Psoas muscle (tissue), 8 donors: ENCODE data around the gene PAQR4. TPM values are rescaled to one million over a fixed set of nuclear protein-coding genes. Genes with fewer than 3 reads are reported as not detected.

Experiments used
- ATAC-seq, 4 donors: fragments of 200-7000 bp; cut with Tn5 transposase; one replicate each; pipeline ENCODE4 v1.9.1; 2020; ENCODE audit warnings: moderate library complexity in 3 of 4, mild to moderate bottlenecking in 2 of 4
- DNase-seq, 2 donors: peaks; one replicate each; pipeline ENCODE4 v3.0.0-alpha.2; 2020
- H3K27ac ChIP-seq: fragments of 200-600 bp; one replicate; pipeline ENCODE4 v1.8.0; 2022
- H3K27me3 ChIP-seq, 3 donors: fragments of 200-600 bp in 1 of 3; one replicate each; pipeline versions ENCODE4 v1.6.1 to v1.8.0; 2013 to 2022; ENCODE audit warnings: low read length in 2 of 3, mild to moderate bottlenecking in 2 of 3, moderate library complexity in 1 of 3; ENCODE audit not compliant: insufficient read depth in 3 of 3
- H3K36me3 ChIP-seq, 2 donors: fragments of 200-600 bp in 1 of 2; one replicate each; pipeline versions ENCODE4 v1.6.1 to v1.8.0; 2013 to 2022; ENCODE audit warnings: low read depth in 1 of 2, mild to moderate bottlenecking in 1 of 2, moderate library complexity in 1 of 2; ENCODE audit not compliant: insufficient read depth in 1 of 2
- H3K4me1 ChIP-seq: fragments of 200-600 bp; one replicate; pipeline ENCODE4 v1.8.0; 2022
- H3K4me3 ChIP-seq: fragments of 200-600 bp; one replicate; pipeline ENCODE4 v1.8.0; 2022; ENCODE audit warnings: mild to moderate bottlenecking
- H3K9me3 ChIP-seq: fragments of 200-600 bp; one replicate; pipeline ENCODE4 v1.8.0; 2022
- WGBS, 3 donors: extraction: QIAGEN DNeasy Blood & Tissue Kit; methylation state at CpG; one replicate each; pipeline versions ENCODE4 v1.1.6 to v1.1.7; 2013; 5-methylcytosine and 5-hydroxymethylcytosine counted together
- intact Hi-C, 2 donors: fragments of 100-400 bp; cut with DNase I; formaldehyde crosslinking; loops; one replicate each; pipeline versions ENCODE4 v1.11.0 to v1.14.2; 2022
- polyA plus RNA-seq, 3 donors: library from polyadenylated mRNA; stranded (reverse); fragments of 200-250 nt; gene quantifications; one replicate each; pipeline ENCODE4 v1.2.3, GENCODE V29; 2013
- total RNA-seq, 4 donors: library from RNA; stranded (reverse); fragmentation: NEBNext Ultra II Directional in 2 of 4; extraction: Animal tissue kit (Norgen Biotek cat#: 25700) in 2 of 4; gene quantifications; one replicate each; pipeline versions ENCODE4 v1.2.1 to v1.2.4, GENCODE V29; 2021 to 2023
- TF ChIP-seq, protein P1 (sequence below): fragments of 200-600 bp; IDR thresholded peaks from one replicate; pipeline ENCODE4 v1.8.0; 2022; ENCODE audit warnings: antibody characterized with exemption
- donor health status: healthy with polysubstance abuse.
- donor health status: DM: no; HTN: no; CAD: no; lungs with moderate emphysema.
- donor health status: Bipolar disorder and iron deficiency.
- donor health status: healthy.
- donor health status: DM: yes; HTN: yes; CAD: no.
- donor health status: DM: no; HTN: no; CAD: no.
- donor health status: DM: no; HTN: no; CAD: no.
- donor health status: DM: yes; HTN: yes; CAD: no.

The PAQR4 gene
- total and polyA plus RNA-seq, 7 donors: 4.6 to 26.1 (median 12.3) TPM

DNA sequence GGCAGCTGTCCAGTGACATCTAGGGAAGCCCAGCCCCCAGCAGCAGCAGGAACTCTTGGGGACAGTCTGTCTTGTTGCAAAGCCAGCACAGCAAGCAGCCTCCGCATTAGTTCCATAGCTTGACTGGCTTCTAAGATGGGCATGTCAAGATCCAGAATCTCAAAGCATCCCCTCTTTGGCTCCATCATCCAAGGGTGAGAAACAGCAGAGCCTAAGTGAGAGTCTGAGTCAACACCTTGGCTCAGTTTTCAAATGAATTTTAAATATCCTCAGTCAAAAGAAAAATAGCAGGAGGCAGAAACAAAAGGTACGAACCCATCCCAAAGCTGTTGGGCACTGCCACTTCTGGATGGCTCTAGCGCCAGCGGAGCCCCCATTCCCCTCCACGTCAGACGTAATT, 45.8 kb downstream of the PAQR4 start:
- H3K4me1 ChIP-seq: peaks cover 11% of the 10 kb centered on the region
- H3K9me3 ChIP-seq: no peaks in the 10 kb centered on the region
- no peaks in the 10 kb centered on the region for H3K36me3 ChIP-seq
- DNase-seq: no peak
- H3K27ac ChIP-seq: no peak overlapping the region
- TF ChIP-seq, protein P1, sequence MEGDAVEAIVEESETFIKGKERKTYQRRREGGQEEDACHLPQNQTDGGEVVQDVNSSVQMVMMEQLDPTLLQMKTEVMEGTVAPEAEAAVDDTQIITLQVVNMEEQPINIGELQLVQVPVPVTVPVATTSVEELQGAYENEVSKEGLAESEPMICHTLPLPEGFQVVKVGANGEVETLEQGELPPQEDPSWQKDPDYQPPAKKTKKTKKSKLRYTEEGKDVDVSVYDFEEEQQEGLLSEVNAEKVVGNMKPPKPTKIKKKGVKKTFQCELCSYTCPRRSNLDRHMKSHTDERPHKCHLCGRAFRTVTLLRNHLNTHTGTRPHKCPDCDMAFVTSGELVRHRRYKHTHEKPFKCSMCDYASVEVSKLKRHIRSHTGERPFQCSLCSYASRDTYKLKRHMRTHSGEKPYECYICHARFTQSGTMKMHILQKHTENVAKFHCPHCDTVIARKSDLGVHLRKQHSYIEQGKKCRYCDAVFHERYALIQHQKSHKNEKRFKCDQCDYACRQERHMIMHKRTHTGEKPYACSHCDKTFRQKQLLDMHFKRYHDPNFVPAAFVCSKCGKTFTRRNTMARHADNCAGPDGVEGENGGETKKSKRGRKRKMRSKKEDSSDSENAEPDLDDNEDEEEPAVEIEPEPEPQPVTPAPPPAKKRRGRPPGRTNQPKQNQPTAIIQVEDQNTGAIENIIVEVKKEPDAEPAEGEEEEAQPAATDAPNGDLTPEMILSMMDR: no peak
- H3K27me3 ChIP-seq: peaks cover 0 to 55% (median 17%) of the 10 kb centered on the region in 3 donors
- no peak overlapping the region for H3K4me3 ChIP-seq
- 83 to 89% (median 85%) methylated on average over 6 of the region's 6 CpGs for WGBS, 3 donors
- intact Hi-C loops: no loop called here
- no peak for ATAC-seq

DNA sequence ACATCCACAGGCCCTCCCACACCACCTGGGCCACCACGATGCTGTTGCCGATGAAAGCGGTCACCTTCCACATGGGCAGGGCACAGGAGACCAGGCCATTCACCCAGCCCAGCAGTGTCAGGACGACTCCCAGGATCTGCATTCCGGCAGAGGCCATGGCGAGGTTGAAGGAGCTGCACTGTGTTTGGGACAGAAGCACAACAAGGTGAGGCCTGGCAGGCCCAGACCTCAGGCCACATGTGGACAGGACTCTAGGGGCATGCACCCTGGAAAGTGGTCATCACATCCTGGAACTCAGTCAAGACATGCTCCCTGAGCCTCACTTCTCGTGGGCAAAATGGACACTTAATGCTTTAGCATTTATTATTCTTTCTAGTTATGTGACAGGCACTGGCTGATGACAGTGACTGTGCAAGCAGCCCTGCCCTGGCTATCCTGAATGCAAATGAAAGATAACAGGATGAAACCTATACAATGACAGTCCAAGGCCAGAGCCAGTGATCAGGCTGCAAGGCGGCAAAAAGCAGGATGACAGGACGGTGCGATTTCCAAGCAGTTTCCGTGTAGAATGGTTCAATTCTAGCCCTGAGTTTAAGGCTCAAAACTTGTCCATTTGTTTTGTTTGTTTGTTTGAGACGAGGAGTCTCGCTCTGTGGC, 46.8 kb downstream of the PAQR4 start:
- 82 to 89% (median 86%) methylated on average over 13 of the region's 13 CpGs for WGBS, 3 donors
- Histone ChIP-seq H3K36me3 (no peaks in the 10 kb centered on the region), H3K27ac (no peak overlapping the region), H3K4me1 (peaks cover 11% of the 10 kb centered on the region), H3K27me3 (peaks cover 0 to 49% (median 14%) of the 10 kb centered on the region in 3 donors), H3K9me3 (no peaks in the 10 kb centered on the region), H3K4me3 (no peak overlapping the region)
- TF ChIP-seq, protein P1: no peak
- ATAC-seq (no peak), DNase-seq (no peak)
- intact Hi-C loops: no loop called here

DNA sequence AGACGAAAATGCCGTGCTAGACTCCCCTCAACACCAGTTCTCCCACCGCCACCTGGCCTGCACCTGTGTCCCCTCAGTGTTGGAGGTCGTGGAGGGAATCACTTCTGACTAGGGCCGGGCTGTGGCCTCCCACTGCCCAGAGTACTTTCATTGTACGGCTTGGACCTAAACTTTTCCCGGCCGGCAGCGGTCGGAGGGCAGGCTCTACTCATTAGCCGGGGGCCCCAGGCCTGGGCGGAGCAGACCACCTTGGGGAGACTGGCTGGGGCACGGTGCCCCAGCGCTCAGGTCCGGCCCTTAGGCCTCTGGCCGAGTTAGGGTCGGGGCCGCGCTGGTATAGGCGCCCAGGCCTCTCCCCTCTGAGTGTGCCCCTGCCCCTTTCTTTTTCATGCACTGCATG, 48.2 kb downstream of the PAQR4 start:
- TF ChIP-seq, protein P1: no peak
- intact Hi-C loops: no loop called here
- peaks cover 11% of the 10 kb centered on the region for H3K4me1 ChIP-seq
- H3K36me3 ChIP-seq: no peaks in the 10 kb centered on the region
- no peak overlapping the region for H3K27ac ChIP-seq
- DNase-seq (no peak), ATAC-seq (no peak)
- H3K4me3 ChIP-seq: no peak overlapping the region
- WGBS, 3 donors: 46 to 57% (median 56%) methylated on average over 20 of the region's 20 CpGs
- no peaks in the 10 kb centered on the region for H3K9me3 ChIP-seq
- H3K27me3 ChIP-seq: peaks cover 0 to 40% (median 9%) of the 10 kb centered on the region in 3 donors

DNA sequence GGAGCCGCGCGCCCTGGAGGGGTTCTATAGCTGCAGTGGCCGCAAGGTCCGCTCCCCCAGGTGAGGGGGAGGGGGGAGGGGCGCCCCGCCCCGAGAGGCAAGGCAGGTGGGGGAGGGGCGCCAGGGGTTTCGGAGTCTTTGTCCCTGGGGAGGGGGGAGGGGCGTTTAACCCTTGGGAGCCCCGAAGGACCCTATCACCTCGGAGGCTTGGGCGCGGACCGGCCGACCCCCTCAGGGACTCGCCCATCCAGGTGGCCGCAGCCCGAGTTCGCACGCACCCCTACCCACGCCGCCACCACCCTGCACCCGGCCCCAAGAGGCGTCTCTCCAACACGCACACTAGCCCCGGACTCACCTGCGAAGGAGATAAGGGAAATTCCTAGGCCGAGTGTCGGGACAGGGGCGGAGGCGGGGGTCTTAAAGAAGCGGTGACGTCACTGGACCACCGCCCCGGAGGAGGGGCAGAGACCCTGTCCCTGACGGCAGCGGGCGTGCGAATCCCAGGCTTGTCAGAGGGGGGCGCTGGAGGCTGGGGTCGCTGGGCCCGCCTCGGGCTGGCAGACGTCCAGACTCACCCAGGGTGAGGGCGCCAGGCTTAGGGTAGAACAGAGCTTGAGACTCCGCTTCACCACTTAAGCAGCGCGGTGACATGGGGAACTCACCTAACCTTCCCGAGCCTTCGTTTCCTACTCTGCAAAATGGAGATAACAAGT, 48.8 kb downstream of the PAQR4 start, which contains the start of gene CLDN6:
Gene CLDN6, minus strand, starts transcription at position 390 of the 713 bp plus-strand sequence. CDS start 2,162 bp downstream, outside the sequence.
- intact Hi-C loops: no loop called here
- Histone ChIP-seq H3K27ac (no peak within 1 kb of the TSS), H3K9me3 (no peaks in the 10 kb centered on the region), H3K27me3 (peaks cover 0 to 34% (median 9%) of the 10 kb centered on the region in 3 donors), H3K4me3 (no peak within 1 kb of the TSS), H3K36me3 (no peaks in the 10 kb centered on the region), H3K4me1 (peaks cover 17% of the 10 kb centered on the region)
- WGBS, 3 donors: 8 to 11% (median 10%) methylated on average over 41 to 51 of the region's 52 CpGs
- DNase-seq (no peak), ATAC-seq (no peak)
- TF ChIP-seq, protein P1: peak; percentile 16
